PC-3 (cell line): ENCODE data around the gene AUTS2.

Experiments
- CTCF ChIP-seq: fragments of 300-600 bp; sonication (generic); conservative IDR thresholded peaks from 2 replicates; pipeline ENCODE4 v1.5.1; 2017; ENCODE audit warnings: antibody characterized with exemption, low read depth, mild to moderate bottlenecking, low read length
- EZH2 ChIP-seq: fragments of 300-600 bp; sonication (generic); IDR thresholded peaks from one replicate; pipeline ENCODE4 v1.6.1; 2017; ENCODE audit warnings: antibody characterized with exemption, mild to moderate bottlenecking, low read length; ENCODE audit not compliant: unreplicated experiment
- EZH2phosphoT487 ChIP-seq: fragments of 300-600 bp; sonication (generic); IDR thresholded peaks from 2 replicates; pipeline ENCODE4 v1.6.1; 2018; ENCODE audit warnings: mild to moderate bottlenecking, antibody characterized with exemption, low read length, borderline replicate concordance

DNA sequence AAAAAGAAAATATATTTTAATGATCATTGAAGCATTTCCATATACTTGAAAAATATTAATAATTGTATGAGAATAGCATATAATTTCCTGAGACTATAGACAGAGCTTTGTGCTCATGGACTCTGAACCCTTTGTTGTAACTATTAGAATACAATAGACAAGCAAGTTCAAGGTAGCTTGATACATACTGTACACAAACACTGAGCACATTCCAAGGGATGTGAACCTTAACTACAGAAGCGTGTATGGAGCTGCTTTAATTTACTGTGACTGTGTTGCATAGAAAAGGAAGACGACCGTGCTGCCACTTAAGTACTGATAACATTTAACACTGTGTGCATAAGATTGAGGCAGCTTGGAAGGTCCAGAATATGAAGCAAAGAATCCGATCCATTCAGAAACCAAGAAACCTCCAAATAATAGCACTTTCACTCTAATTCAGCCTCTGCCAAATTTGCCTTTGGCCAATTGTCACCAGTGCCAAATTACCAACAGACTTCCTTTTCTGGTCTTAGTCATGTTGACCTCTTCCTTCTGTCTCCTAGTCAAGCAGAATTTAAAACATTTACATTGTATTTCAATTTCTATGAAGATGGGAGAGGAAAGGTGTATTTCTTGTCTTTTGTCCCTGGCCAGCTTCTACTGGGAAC is 967.6 kb downstream of the AUTS2 start:
- TF ChIP-seq CTCF = no peak
- no peak for TF ChIP-seq EZH2
- TF ChIP-seq EZH2phosphoT487 = no peak
